ENCODE results near the gene IFTAP. TPM values are rescaled to one million over a fixed set of nuclear protein-coding genes. Genes with fewer than 3 reads are reported as not detected.

The IFTAP gene
- total RNA-seq, 1 donor from 2014 or later = 33.1 TPM

- no peak for TF ChIP-seq CTCF (conservative IDR thresholded peaks at IDR 0.05)
- H3K27ac Mint-ChIP-seq = no peak overlapping the region
- H3K4me3 Mint-ChIP-seq = no peak overlapping the region
- no peak for DNase-seq (ENCODE audit: extremely low spot score, unreplicated experiment)
- no peaks in the 10 kb centered on the region for H3K4me1 Mint-ChIP-seq (ENCODE audit: unreplicated experiment)
- no peaks in the 10 kb centered on the region for H3K9me3 Mint-ChIP-seq
- H3K27me3 Mint-ChIP-seq = no peaks in the 10 kb centered on the region
- H3K36me3 Mint-ChIP-seq = peaks cover 5% of the 10 kb centered on the region
Observed at GRCh38 chr11:36609383-36609782, 15.1 kb downstream of the IFTAP start.

- no peak overlapping the region for H3K27ac Mint-ChIP-seq
- no peak for TF ChIP-seq CTCF (conservative IDR thresholded peaks at IDR 0.05)
- peaks cover 18% of the 10 kb centered on the region for H3K4me1 Mint-ChIP-seq (ENCODE audit: unreplicated experiment)
- H3K9me3 Mint-ChIP-seq = no peaks in the 10 kb centered on the region
- H3K4me3 Mint-ChIP-seq = no peak overlapping the region
- no peaks in the 10 kb centered on the region for H3K27me3 Mint-ChIP-seq
- peaks cover 3% of the 10 kb centered on the region for H3K36me3 Mint-ChIP-seq
- no peak for DNase-seq (ENCODE audit: extremely low spot score, unreplicated experiment)
Observed at GRCh38 chr11:36615826-36616225, 21.5 kb downstream of the IFTAP start.

GRCh38 chr11:36617543-36618362 lies 23.5 kb downstream of the IFTAP start:
- no peak for DNase-seq (ENCODE audit: extremely low spot score, unreplicated experiment)
- no peaks in the 10 kb centered on the region for H3K36me3 Mint-ChIP-seq
- no peaks in the 10 kb centered on the region for H3K9me3 Mint-ChIP-seq
- peaks cover 18% of the 10 kb centered on the region for H3K4me1 Mint-ChIP-seq (ENCODE audit: unreplicated experiment)
- H3K4me3 Mint-ChIP-seq = no peak overlapping the region
- no peak for TF ChIP-seq CTCF (conservative IDR thresholded peaks at IDR 0.05)
- H3K27me3 Mint-ChIP-seq = no peaks in the 10 kb centered on the region
- no peak overlapping the region for H3K27ac Mint-ChIP-seq

GRCh38 chr11:36618363-36619047 lies 24.2 kb downstream of the IFTAP start:
- Mint-ChIP-seq H3K27me3 (no peaks in the 10 kb centered on the region), H3K36me3 (no peaks in the 10 kb centered on the region), H3K4me1 (ENCODE audit: unreplicated experiment) (peaks cover 18% of the 10 kb centered on the region), H3K4me3 (no peak overlapping the region), H3K9me3 (no peaks in the 10 kb centered on the region), H3K27ac (no peak overlapping the region)
- no peak for TF ChIP-seq CTCF (conservative IDR thresholded peaks at IDR 0.05)
- no peak for DNase-seq (ENCODE audit: extremely low spot score, unreplicated experiment)

- H3K4me1 Mint-ChIP-seq (ENCODE audit: unreplicated experiment) = peaks cover 18% of the 10 kb centered on the region
- no peak overlapping the region for H3K27ac Mint-ChIP-seq
- no peaks in the 10 kb centered on the region for H3K36me3 Mint-ChIP-seq
- H3K27me3 Mint-ChIP-seq = no peaks in the 10 kb centered on the region
- DNase-seq (ENCODE audit: extremely low spot score, unreplicated experiment) = no peak
- no peak for TF ChIP-seq CTCF (conservative IDR thresholded peaks at IDR 0.05)
- H3K4me3 Mint-ChIP-seq = no peak overlapping the region
- no peaks in the 10 kb centered on the region for H3K9me3 Mint-ChIP-seq
Observed at GRCh38 chr11:36619502-36619901, 25.2 kb downstream of the IFTAP start.

All from type B pancreatic cell (in vitro differentiated cells).